GM19452 (cell line): ENCODE data around the gene TOP2B.
A peak's percentile ranks its signal among the peaks of the same experiment; 100 is the strongest.

Experiments
- ATAC-seq: cut with Tn5 transposase; IDR thresholded peaks from one replicate; pipeline ENCODE4 v1.9.1; 2021; ENCODE audit not compliant: unreplicated experiment

The TOP2B gene

GRCh38 chr3:25621087-25621486 lies 43.6 kb downstream of the TOP2B start:
- no peak for ATAC-seq

- no peak for ATAC-seq
Observed at GRCh38 chr3:25620493-25620892, 44.2 kb downstream of the TOP2B start.

- ATAC-seq = no peak
Observed at GRCh38 chr3:25619382-25619781, 45.3 kb downstream of the TOP2B start.

- ATAC-seq = no peak
Observed at GRCh38 chr3:25618028-25618427, 46.7 kb downstream of the TOP2B start.

GRCh38 chr3:25611193-25611592 lies 53.5 kb downstream of the TOP2B start:
- ATAC-seq = no peak

GRCh38 chr3:25610779-25611178 lies 53.9 kb downstream of the TOP2B start:
- ATAC-seq = no peak

GRCh38 chr3:25610167-25610566 lies 54.5 kb downstream of the TOP2B start:
- no peak for ATAC-seq

GRCh38 chr3:25604107-25604805 lies 60.5 kb downstream of the TOP2B start:
- ATAC-seq = no peak

- ATAC-seq = no peak
Observed at GRCh38 chr3:25603703-25604102, 61.0 kb downstream of the TOP2B start.

- no peak for ATAC-seq
Observed at GRCh38 chr3:25597535-25598101, 67.1 kb downstream of the TOP2B start.

GRCh38 chr3:25594007-25594502 lies 70.7 kb downstream of the TOP2B start:
- peak; percentile 58 for ATAC-seq

GRCh38 chr3:25593001-25593400 lies 71.7 kb downstream of the TOP2B start:
- no peak for ATAC-seq

GRCh38 chr3:25592510-25592968 lies 72.2 kb downstream of the TOP2B start:
- no peak for ATAC-seq

- no peak for ATAC-seq
Observed at GRCh38 chr3:25589783-25590258, 74.9 kb downstream of the TOP2B start.

GRCh38 chr3:25589104-25589782 lies 75.5 kb downstream of the TOP2B start:
- ATAC-seq = no peak

GRCh38 chr3:25588441-25589103 lies 76.1 kb downstream of the TOP2B start:
- no peak for ATAC-seq

GRCh38 chr3:25587975-25588374 lies 76.7 kb downstream of the TOP2B start:
- ATAC-seq = no peak

- no peak for ATAC-seq
Observed at GRCh38 chr3:25587526-25587925, 77.2 kb downstream of the TOP2B start.

- no peak for ATAC-seq
Observed at GRCh38 chr3:25587094-25587493, 77.6 kb downstream of the TOP2B start.

- ATAC-seq = no peak
Observed at GRCh38 chr3:25586553-25586952, 78.2 kb downstream of the TOP2B start.

- no peak for ATAC-seq
Observed at GRCh38 chr3:25586167-25586505, 78.6 kb downstream of the TOP2B start.
